ENCODE measurements around the gene RARG. TPM values are rescaled to one million over a fixed set of nuclear protein-coding genes. Genes with fewer than 3 reads are reported as not detected.
A peak's percentile ranks its signal among the peaks of the same experiment; 100 is the strongest.

Gene RARG
- total RNA-seq, 2 donors from 2014 or later = 9.2 to 11.7 TPM

DNA sequence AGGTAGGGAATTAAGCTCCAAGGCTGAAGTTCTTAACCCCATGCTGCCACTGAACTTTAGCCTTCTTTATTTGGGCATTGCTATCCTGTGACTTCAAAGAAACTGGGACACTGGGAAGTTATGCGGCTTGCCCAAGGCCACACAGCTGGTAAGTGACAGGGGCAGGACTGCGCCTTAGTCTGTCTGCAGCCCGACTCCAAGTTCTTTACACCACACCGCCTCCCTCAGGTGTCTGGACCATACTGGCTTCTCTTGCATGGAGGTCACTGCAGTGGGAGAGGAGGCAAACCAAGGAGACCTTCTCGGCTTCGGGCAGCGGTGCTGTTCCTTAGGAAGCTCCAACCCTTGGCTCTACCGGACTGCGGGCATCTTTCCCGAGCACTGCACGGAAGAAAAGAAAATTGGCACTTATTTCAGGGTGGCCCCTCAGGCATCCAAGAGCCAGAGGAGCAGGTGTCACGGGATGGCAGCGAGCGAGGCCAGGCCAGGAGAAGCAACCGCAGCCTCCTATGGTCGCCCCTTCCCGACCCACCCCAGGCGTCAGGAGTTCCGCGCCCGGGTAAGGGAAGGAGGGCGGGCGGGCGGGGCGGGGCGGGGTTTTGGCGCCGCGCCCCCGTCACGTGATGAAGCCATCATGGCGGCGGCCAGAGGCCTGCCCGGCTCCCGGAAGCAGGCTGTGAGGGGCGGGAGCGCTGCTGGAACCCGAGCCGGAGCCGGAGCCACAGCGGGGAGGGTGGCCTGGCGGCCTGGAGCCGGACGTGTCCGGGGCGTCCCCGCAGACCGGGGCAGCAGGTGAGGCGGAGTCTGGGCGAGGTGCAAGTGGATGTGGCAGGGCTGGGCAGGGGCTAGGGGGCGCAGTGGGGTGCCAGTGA is 19.7 kb upstream of the RARG start:
- H3K4me1 ChIP-seq = peaks cover 33% of the 10 kb centered on the region
- H3K9me3 ChIP-seq = no peaks in the 10 kb centered on the region
- H3K27ac ChIP-seq = peak overlapping the region; percentile 80 to 93 (median 90)
- 0% methylated on average over 4 to 51 of the region's 51 CpGs for WGBS, 2 donors
- peak overlapping the region; percentile 80 to 89 for H3K4me3 ChIP-seq
- TF ChIP-seq, protein P1, sequence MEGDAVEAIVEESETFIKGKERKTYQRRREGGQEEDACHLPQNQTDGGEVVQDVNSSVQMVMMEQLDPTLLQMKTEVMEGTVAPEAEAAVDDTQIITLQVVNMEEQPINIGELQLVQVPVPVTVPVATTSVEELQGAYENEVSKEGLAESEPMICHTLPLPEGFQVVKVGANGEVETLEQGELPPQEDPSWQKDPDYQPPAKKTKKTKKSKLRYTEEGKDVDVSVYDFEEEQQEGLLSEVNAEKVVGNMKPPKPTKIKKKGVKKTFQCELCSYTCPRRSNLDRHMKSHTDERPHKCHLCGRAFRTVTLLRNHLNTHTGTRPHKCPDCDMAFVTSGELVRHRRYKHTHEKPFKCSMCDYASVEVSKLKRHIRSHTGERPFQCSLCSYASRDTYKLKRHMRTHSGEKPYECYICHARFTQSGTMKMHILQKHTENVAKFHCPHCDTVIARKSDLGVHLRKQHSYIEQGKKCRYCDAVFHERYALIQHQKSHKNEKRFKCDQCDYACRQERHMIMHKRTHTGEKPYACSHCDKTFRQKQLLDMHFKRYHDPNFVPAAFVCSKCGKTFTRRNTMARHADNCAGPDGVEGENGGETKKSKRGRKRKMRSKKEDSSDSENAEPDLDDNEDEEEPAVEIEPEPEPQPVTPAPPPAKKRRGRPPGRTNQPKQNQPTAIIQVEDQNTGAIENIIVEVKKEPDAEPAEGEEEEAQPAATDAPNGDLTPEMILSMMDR (IDR thresholded peaks at IDR 0.05) = peak in 6 of 7 experiments; percentile 6 to 57 (median 56)
- peak in 2 of 3 donors; percentile 63 to 64 for TF ChIP-seq POLR2A (IDR thresholded peaks at IDR 0.05)
- intact Hi-C loops (cut with DNase I) = loop anchor here (5.0 kb wide), 1 partner anchor 41 kb away; no protein-coding TSS in a partner anchor
- H3K27me3 ChIP-seq = no peaks in the 10 kb centered on the region
- DNase-seq = peak; percentile 79 to 89 (median 86)
- ATAC-seq = peak; percentile 88
- H3K36me3 ChIP-seq (replicated peaks in 1 of 2; ENCODE audit: insufficient read depth in 1 of 2, low read depth in 2 of 2) = no peaks in the 10 kb centered on the region

DNA sequence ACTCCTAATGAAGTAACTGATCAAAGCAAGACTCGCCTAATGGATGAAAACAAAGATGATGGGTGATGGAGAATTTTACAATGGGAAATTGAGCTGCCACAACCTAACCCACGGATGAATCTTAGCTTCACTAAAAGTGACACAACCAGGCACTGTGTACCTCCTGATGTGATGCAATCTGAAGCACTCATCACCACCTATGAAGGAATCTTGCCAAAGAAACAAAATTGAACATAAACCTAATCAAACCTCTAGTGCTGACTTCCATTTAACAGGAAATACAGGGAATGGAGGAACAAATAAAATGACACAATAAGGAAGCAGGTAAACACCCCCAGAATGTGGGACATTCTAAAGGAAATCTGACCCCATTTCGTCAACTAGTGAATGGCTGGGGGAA is 13.3 kb upstream of the RARG start:
- no peak overlapping the region for H3K4me3 ChIP-seq
- H3K36me3 ChIP-seq (replicated peaks in 1 of 2; ENCODE audit: insufficient read depth in 1 of 2, low read depth in 2 of 2) = no peaks in the 10 kb centered on the region
- H3K27ac ChIP-seq = no peak overlapping the region
- intact Hi-C loops (cut with DNase I) = no loop called here
- peaks cover 0 to 3% of the 10 kb centered on the region in 2 donors for H3K27me3 ChIP-seq
- no peaks in the 10 kb centered on the region for H3K9me3 ChIP-seq
- DNase-seq (no peak), ATAC-seq (no peak)
- 63 to 66% methylated on average over 3 of the region's 3 CpGs for WGBS, 2 donors
- H3K4me1 ChIP-seq = peaks cover under 1% of the 10 kb centered on the region
- TF ChIP-seq, protein P1 (IDR thresholded peaks at IDR 0.05) = no peak

DNA sequence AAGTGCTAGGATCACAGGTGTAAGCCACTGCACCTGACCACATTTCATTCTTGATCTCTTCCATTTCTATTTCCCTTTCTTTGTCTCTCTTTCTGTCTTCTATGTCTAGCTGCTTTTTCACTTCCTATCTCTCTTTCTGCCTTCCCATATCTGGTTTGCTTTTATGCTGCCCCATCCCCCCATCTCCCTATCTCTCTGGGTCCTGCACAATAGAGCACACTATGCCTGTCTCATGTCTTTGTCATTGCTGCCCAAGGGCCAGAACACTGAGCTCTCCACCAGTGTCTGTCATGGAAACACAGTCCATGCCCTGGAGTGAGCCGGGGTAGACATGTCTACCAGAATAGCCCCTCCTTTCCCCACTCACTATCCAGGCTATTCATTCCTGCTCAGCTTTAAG is 12.3 kb upstream of the RARG start:
- Histone ChIP-seq H3K4me3 (no peak overlapping the region), H3K4me1 (no peaks in the 10 kb centered on the region), H3K36me3 (replicated peaks in 1 of 2; ENCODE audit: insufficient read depth in 1 of 2, low read depth in 2 of 2) (no peaks in the 10 kb centered on the region), H3K27me3 (peaks cover 0 to 3% of the 10 kb centered on the region in 2 donors), H3K27ac (no peak overlapping the region), H3K9me3 (no peaks in the 10 kb centered on the region)
- ATAC-seq (no peak), DNase-seq (no peak)
- TF ChIP-seq, protein P1 (IDR thresholded peaks at IDR 0.05) = no peak
- no peak for TF ChIP-seq POLR2A (IDR thresholded peaks at IDR 0.05)
- intact Hi-C loops (cut with DNase I) = no loop called here
- 59 to 64% methylated on average over 1 of the region's 1 CpG for WGBS, 2 donors

DNA sequence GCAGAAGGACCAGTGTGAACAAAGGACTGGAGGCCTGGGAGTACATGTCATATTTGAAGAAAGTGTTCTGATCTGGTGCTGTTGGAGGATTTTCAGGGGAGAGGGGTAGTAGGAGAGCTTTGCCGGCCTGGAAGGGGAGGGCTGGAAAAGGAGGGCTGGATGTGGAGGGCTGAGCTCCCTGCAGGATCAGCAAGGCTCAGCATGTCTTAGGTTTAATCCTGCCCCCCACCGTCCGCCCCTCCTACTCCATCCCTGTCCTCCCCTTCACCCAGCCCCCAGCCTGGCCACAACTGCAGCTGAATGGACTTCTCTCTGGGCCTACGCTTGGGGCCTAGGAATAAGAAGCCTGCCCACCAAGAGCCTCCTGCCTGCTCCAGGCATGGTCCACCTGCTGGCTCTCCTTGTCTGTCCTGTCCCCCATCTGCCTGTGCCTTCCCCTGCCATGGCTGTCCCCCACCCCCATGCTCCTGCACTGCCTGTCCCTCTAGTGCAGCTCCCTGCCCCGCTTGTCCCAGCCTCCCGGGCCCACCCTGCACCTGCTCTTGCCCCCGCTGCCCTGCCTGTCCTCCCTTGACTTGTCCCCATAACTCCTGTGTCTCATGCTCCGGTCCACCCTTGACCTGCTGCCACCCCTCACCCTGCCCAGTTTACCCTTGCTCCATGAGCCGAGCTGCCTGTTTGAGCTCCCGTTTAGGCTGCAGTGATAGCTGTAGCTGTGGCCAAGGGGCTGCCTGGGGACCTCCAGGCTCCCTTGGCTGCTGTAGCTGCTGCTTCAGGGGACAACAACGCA is 9.8 kb upstream of the RARG start:
- H3K36me3 ChIP-seq (replicated peaks in 1 of 2; ENCODE audit: insufficient read depth in 1 of 2, low read depth in 2 of 2) = no peaks in the 10 kb centered on the region
- H3K27ac ChIP-seq = no peak overlapping the region
- no peaks in the 10 kb centered on the region for H3K9me3 ChIP-seq
- intact Hi-C loops (cut with DNase I) = no loop called here
- WGBS, 2 donors = 60 to 78% methylated on average over 7 to 11 of the region's 11 CpGs
- H3K27me3 ChIP-seq = peaks cover 0 to 3% of the 10 kb centered on the region in 2 donors
- no peak for ATAC-seq
- no peak overlapping the region for H3K4me3 ChIP-seq
- no peak for TF ChIP-seq POLR2A (IDR thresholded peaks at IDR 0.05)
- TF ChIP-seq, protein P1 (IDR thresholded peaks at IDR 0.05) = no peak
- no peaks in the 10 kb centered on the region for H3K4me1 ChIP-seq
- no peak for DNase-seq
